ENCODE measurements around the gene MANEAL.

MANEAL gene

GRCh38 chr1:37755290-37755689, 38.4 kb upstream of the MANEAL start:
- peak; percentile 72 for DNase-seq (ENCODE audit: low spot score)
- TF ChIP-seq CTCF (IDR thresholded peaks at IDR 0.05; ENCODE audit: extremely low read depth, missing control alignments), result no peak

GRCh38 chr1:37755951-37756560, 37.6 kb upstream of the MANEAL start:
- DNase-seq (ENCODE audit: low spot score), result no peak
- TF ChIP-seq CTCF (IDR thresholded peaks at IDR 0.05; ENCODE audit: extremely low read depth, missing control alignments), result no peak

- no peak for DNase-seq (ENCODE audit: low spot score)
- no peak for TF ChIP-seq CTCF (IDR thresholded peaks at IDR 0.05; ENCODE audit: extremely low read depth, missing control alignments)
Observed at GRCh38 chr1:37759451-37759850, 34.2 kb upstream of the MANEAL start.

GRCh38 chr1:37761416-37762095, 32.1 kb upstream of the MANEAL start:
- DNase-seq (ENCODE audit: low spot score), result no peak
- no peak for TF ChIP-seq CTCF (IDR thresholded peaks at IDR 0.05; ENCODE audit: extremely low read depth, missing control alignments)

GRCh38 chr1:37762516-37762915, 31.1 kb upstream of the MANEAL start:
- DNase-seq (ENCODE audit: low spot score), result no peak
- no peak for TF ChIP-seq CTCF (IDR thresholded peaks at IDR 0.05; ENCODE audit: extremely low read depth, missing control alignments)

- TF ChIP-seq CTCF (IDR thresholded peaks at IDR 0.05; ENCODE audit: extremely low read depth, missing control alignments), result no peak
- no peak for DNase-seq (ENCODE audit: low spot score)
Observed at GRCh38 chr1:37763791-37764413, 29.7 kb upstream of the MANEAL start.

GRCh38 chr1:37764414-37764825, 29.2 kb upstream of the MANEAL start:
- DNase-seq (ENCODE audit: low spot score), result peak; percentile 80
- no peak for TF ChIP-seq CTCF (IDR thresholded peaks at IDR 0.05; ENCODE audit: extremely low read depth, missing control alignments)
